A673 (cell line): ENCODE measurements around the gene PTPN1. TPM values are rescaled to one million over a fixed set of nuclear protein-coding genes. Genes with fewer than 3 reads are reported as not detected.

Source experiments
- BruUV-seq: library from RNA; stranded (reverse); fragments of 400-500 nt; replicated peaks from 2 replicates; lab custom pipeline; 2021; lab: Mats Ljungman, UMichigan
- CTCF ChIA-PET: fragments of 300-600 bp; sonication (Branson Sonifier 250); formaldehyde crosslinking; loops from one replicate; lab custom pipeline; 2022; ENCODE audit warnings: antibody characterized with exemption; lab: Charles Lee
- POLR2A ChIA-PET: fragments of 300-600 bp; sonication (Branson Sonifier 250); formaldehyde crosslinking; loops from one replicate; lab custom pipeline; 2022; ENCODE audit warnings: antibody characterized with exemption; ENCODE audit not compliant: low non-redundant PET; lab: Charles Lee
- DNase-seq: peaks from one replicate; pipeline ENCODE4 v3.0.0-alpha.2; 2015; ENCODE audit warnings: low spot score
- H3K27ac ChIP-seq: fragments of 200-600 bp; sonication (generic); 2 replicates; pipeline ENCODE4 v1.5.1; 2016; ENCODE audit warnings: mixed run types, low read depth, mild to moderate bottlenecking, mixed read lengths, antibody characterized with exemption, low read length; ENCODE audit not compliant: poor library complexity, severe bottlenecking
- H3K27me3 ChIP-seq: fragments of 200-600 bp; sonication (generic); replicated peaks from 2 replicates; pipeline ENCODE4 v1.6.1; 2017; ENCODE audit warnings: mixed run types, low read depth, mild to moderate bottlenecking, mixed read lengths, antibody characterized with exemption, low read length; ENCODE audit not compliant: insufficient read depth, poor library complexity
- H3K36me3 ChIP-seq: fragments of 200-600 bp; sonication (generic); 2 replicates; pipeline ENCODE4 v1.6.1; 2016; ENCODE audit warnings: mixed run types, mild to moderate bottlenecking, mixed read lengths, antibody characterized with exemption, low read length; ENCODE audit not compliant: insufficient read depth, poor library complexity, severe bottlenecking
- H3K4me1 ChIP-seq: fragments of 200-600 bp; sonication (generic); 2 replicates; pipeline ENCODE4 v1.6.1; 2017; ENCODE audit warnings: mixed run types, mild to moderate bottlenecking, mixed read lengths, antibody characterized with exemption, low read length; ENCODE audit not compliant: insufficient read depth, poor library complexity, severe bottlenecking
- H3K4me3 ChIP-seq: fragments of 200-600 bp; sonication (generic); 2 replicates; pipeline ENCODE4 v1.5.1; 2016; ENCODE audit warnings: low read depth, mixed run types, mild to moderate bottlenecking, mixed read lengths, low read length; ENCODE audit not compliant: poor library complexity, severe bottlenecking
- H3K9me3 ChIP-seq: fragments of 200-600 bp; sonication (generic); 2 replicates; pipeline ENCODE4 v1.6.1; 2016; ENCODE audit warnings: mixed run types, low read depth, mild to moderate bottlenecking, mixed read lengths, antibody characterized with exemption, low read length; ENCODE audit not compliant: poor library complexity, severe bottlenecking
- EZH2 ChIP-seq: fragments of 200-600 bp; sonication (generic); IDR thresholded peaks from 2 replicates; pipeline ENCODE4 v1.6.1; 2017; ENCODE audit warnings: borderline replicate concordance, low read depth, mild to moderate bottlenecking, mixed read lengths, antibody characterized with exemption, low read length; ENCODE audit not compliant: poor library complexity, severe bottlenecking
- intact Hi-C: fragments of 100-400 bp; cut with micrococcal nuclease; formaldehyde crosslinking; loops from one replicate; pipeline ENCODE4 v1.10.0; 2022; ENCODE audit not compliant: unreplicated experiment
- total RNA-seq: library from RNA; stranded (reverse); gene quantifications from 2 replicates; pipeline ENCODE4 v1.2.3, GENCODE V29; 2021
- TF ChIP-seq, protein P1 (sequence below): fragments of 300-800, 200-600 bp; sonication (generic); conservative IDR thresholded peaks from 2 replicates; pipeline ENCODE4 v1.5.1; 2017; ENCODE audit warnings: low read depth, mild to moderate bottlenecking, antibody characterized with exemption, low read length, moderate library complexity, mixed read lengths

PTPN1 gene
- total RNA-seq, 1 experiment from 2014 or later, result 47.4 TPM

DNA sequence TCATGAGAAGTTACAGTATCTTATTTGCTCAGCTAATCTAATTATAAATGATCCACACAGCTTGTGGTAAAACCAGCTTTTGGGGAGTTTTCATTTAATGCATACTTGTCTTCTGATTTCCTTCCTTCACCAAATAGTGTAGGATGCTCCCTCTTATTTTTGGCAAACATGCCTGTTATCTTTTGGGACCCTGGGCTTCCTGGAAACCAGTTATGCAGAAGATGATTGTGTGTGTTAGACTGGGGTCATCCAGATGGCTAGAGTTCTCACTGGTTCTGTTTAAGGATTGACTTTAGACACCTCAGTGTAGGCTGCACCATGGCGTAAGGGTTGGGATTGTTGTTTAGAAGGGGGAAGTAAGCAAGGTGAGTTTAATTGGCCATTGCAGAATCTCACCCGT is 61.3 kb downstream of the PTPN1 start:
- CTCF ChIA-PET, result no interaction called here
- POLR2A ChIA-PET, result no interaction called here
- peaks cover 13% of the 10 kb centered on the region for H3K36me3 ChIP-seq
- no peaks in the 10 kb centered on the region for H3K9me3 ChIP-seq
- H3K27ac ChIP-seq, result peak overlapping the region; percentile 71
- BruUV-seq, result no TSS peak
- H3K27me3 ChIP-seq, result no peaks in the 10 kb centered on the region
- no peak overlapping the region for H3K4me3 ChIP-seq
- peaks cover 39% of the 10 kb centered on the region for H3K4me1 ChIP-seq
- DNase-seq, result peak; percentile 19
- no peak for TF ChIP-seq EZH2
- TF ChIP-seq, protein P1, sequence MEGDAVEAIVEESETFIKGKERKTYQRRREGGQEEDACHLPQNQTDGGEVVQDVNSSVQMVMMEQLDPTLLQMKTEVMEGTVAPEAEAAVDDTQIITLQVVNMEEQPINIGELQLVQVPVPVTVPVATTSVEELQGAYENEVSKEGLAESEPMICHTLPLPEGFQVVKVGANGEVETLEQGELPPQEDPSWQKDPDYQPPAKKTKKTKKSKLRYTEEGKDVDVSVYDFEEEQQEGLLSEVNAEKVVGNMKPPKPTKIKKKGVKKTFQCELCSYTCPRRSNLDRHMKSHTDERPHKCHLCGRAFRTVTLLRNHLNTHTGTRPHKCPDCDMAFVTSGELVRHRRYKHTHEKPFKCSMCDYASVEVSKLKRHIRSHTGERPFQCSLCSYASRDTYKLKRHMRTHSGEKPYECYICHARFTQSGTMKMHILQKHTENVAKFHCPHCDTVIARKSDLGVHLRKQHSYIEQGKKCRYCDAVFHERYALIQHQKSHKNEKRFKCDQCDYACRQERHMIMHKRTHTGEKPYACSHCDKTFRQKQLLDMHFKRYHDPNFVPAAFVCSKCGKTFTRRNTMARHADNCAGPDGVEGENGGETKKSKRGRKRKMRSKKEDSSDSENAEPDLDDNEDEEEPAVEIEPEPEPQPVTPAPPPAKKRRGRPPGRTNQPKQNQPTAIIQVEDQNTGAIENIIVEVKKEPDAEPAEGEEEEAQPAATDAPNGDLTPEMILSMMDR, result no peak
- intact Hi-C loops, result loop anchor here (5.0 kb wide), 1 partner anchor 59 kb away; the partner anchor contains the start of gene PTPN1

DNA sequence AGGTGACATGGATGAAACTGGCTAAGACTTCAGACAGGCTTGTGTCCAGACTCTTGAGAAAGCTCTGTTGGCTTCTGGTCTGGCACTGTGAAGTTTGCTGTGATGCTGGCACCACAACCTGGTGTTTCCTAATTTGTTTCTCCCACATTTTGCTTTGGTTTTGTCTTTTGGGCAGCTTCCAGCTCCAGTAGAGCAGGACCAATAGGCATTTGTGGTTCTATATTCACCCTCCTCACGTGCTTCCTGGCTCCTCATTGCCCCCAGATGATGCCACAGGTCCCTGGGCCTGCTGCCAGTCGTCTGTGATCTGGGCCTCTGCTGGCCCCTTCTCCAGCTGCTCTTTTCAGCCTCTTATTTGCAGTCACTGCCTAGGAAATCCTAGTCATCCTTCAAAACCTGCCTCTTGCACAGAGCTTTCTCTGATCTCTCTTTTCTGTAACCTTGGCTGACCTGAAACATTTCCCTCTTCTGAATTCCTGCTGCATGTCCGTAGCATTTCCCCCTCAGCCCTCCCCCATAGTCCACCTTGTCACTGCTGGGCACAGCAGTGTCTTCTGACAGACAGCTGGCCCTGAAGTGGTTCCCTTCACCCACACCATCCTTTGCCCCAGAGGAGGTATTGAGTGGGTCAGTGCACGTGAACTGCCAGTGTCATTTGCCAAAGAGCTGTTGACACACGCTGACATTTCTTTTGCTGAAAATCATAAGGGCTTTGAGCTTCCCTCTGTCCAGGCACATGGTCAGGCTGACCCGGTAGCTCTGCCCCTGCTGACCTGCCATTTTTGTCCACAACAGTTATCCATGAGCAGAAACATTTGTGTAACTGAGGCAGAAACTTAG is 63.0 kb downstream of the PTPN1 start:
- TF ChIP-seq, protein P1, result no peak
- TF ChIP-seq EZH2, result no peak
- H3K4me1 ChIP-seq, result peaks cover 48% of the 10 kb centered on the region
- H3K36me3 ChIP-seq, result peaks cover 13% of the 10 kb centered on the region
- CTCF ChIA-PET, result interaction anchor here (0.9 kb wide), 1 partner anchor 14 kb away, joined by 3 read pairs; no protein-coding TSS in a partner anchor
- no TSS peak for BruUV-seq
- no peaks in the 10 kb centered on the region for H3K27me3 ChIP-seq
- no peaks in the 10 kb centered on the region for H3K9me3 ChIP-seq
- intact Hi-C loops, result loop anchor here (5.0 kb wide), 1 partner anchor 61 kb away; the partner anchor contains the start of gene PTPN1
- H3K27ac ChIP-seq, result peak overlapping the region; percentile 19
- DNase-seq, result peak; percentile 56
- POLR2A ChIA-PET, result no interaction called here
- no peak overlapping the region for H3K4me3 ChIP-seq

DNA sequence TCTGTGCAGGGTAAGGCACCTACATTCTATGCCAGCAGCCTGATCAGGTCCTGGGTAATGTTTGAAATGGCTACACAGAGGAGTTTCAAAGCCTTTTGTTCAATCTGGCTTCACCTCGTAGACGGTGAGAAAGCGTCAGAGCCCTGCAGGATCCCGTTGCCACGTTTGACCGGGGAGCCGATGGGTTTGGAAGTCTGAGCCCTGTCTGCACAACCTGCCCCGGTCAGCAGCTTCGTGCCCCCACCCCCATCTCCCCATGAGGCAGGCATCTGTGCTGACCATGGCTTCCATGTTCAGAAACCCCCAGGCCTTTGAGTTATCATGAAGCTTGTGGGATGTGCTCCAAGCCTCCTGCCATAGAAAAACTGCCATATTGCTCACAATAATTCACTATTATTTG is 63.9 kb downstream of the PTPN1 start:
- CTCF ChIA-PET, result interaction anchor here (0.5 kb wide), 1 partner anchor 394 kb away, joined by 3 read pairs; no protein-coding TSS in a partner anchor
- peaks cover 48% of the 10 kb centered on the region for H3K4me1 ChIP-seq
- TF ChIP-seq EZH2, result no peak
- TF ChIP-seq, protein P1, result no peak
- DNase-seq, result no peak
- H3K36me3 ChIP-seq, result peaks cover 14% of the 10 kb centered on the region
- intact Hi-C loops, result loop anchor here (5.0 kb wide), 1 partner anchor 62 kb away; the partner anchor contains the start of gene PTPN1
- H3K9me3 ChIP-seq, result no peaks in the 10 kb centered on the region
- H3K27me3 ChIP-seq, result no peaks in the 10 kb centered on the region
- POLR2A ChIA-PET, result interaction anchor here (0.6 kb wide), 1 partner anchor 63 kb away, joined by 4 read pairs; no protein-coding TSS in a partner anchor
- no peak overlapping the region for H3K4me3 ChIP-seq
- no TSS peak for BruUV-seq
- peak overlapping the region; percentile 19 for H3K27ac ChIP-seq
